ENCODE results near the gene AGPAT2.
"Not testable (repeated sequence)": the region's sequence is repeated elsewhere in the genome, so short reads cannot be mapped to it uniquely, and the experiment has no call there.

The AGPAT2 gene

GRCh38 chr9:136713550-136713949 lies 26.3 kb upstream of the AGPAT2 start:
- Histone ChIP-seq H3K4me1 (ENCODE audit: insufficient read depth, low read length) (no peaks in the 10 kb centered on the region; the same call in 1 of the 2 replicates), H3K36me3 (ENCODE audit: insufficient read depth, low read length) (no peaks in the 10 kb centered on the region), H3K9me3 (ENCODE audit: control insufficient read depth, insufficient read depth, low read length) (no peaks in the 10 kb centered on the region), H3K9ac (ENCODE audit: low read depth, low read length) (no peak overlapping the region)

GRCh38 chr9:136712690-136713544 lies 25.7 kb upstream of the AGPAT2 start:
- H3K36me3 ChIP-seq (ENCODE audit: insufficient read depth, low read length): no peaks in the 10 kb centered on the region
- H3K9me3 ChIP-seq (ENCODE audit: control insufficient read depth, insufficient read depth, low read length): no peaks in the 10 kb centered on the region
- no peaks in the 10 kb centered on the region; the same call in 1 of the 2 replicates for H3K4me1 ChIP-seq (ENCODE audit: insufficient read depth, low read length)
- peak overlapping the region; percentile 67 for H3K9ac ChIP-seq (ENCODE audit: low read depth, low read length)

GRCh38 chr9:136711751-136712689 lies 24.8 kb upstream of the AGPAT2 start, which contains the start of gene DIPK1B:
DIPK1B (plus strand) TSS chr9:136712572; CDS start chr9:136712666, 94 bp downstream.
- Histone ChIP-seq H3K36me3 (ENCODE audit: insufficient read depth, low read length) (no peaks in the 10 kb centered on the region), H3K9me3 (ENCODE audit: control insufficient read depth, insufficient read depth, low read length) (no peaks in the 10 kb centered on the region), H3K9ac (ENCODE audit: low read depth, low read length) (peak within 1 kb of the TSS; percentile 74), H3K4me1 (ENCODE audit: insufficient read depth, low read length) (no peaks in the 10 kb centered on the region; the same call in 1 of the 2 replicates)

- H3K4me1 ChIP-seq (ENCODE audit: insufficient read depth, low read length): not testable (repeated sequence)
These were observed 24.0 kb upstream of the AGPAT2 start for GRCh38 chr9:136711219-136711648.

GRCh38 chr9:136710543-136710942 lies 23.3 kb upstream of the AGPAT2 start:
- H3K4me1 ChIP-seq (ENCODE audit: insufficient read depth, low read length): no peaks in the 10 kb centered on the region; the same call in 1 of the 2 replicates
- H3K9ac ChIP-seq (ENCODE audit: low read depth, low read length): no peak overlapping the region
- no peaks in the 10 kb centered on the region for H3K9me3 ChIP-seq (ENCODE audit: control insufficient read depth, insufficient read depth, low read length)
- H3K36me3 ChIP-seq (ENCODE audit: insufficient read depth, low read length): no peaks in the 10 kb centered on the region

More at GRCh38 chr9:136711219-136711648, 24.0 kb upstream of the AGPAT2 start:
- H3K36me3 ChIP-seq (ENCODE audit: insufficient read depth, low read length); H3K9me3 ChIP-seq (ENCODE audit: control insufficient read depth, insufficient read depth, low read length): not testable (repeated sequence)
- peak overlapping the region; percentile 74; the same call in 1 of the 2 replicates for H3K9ac ChIP-seq (ENCODE audit: low read depth, low read length)

- Histone ChIP-seq H3K9me3 (ENCODE audit: control insufficient read depth, insufficient read depth, low read length) (no peaks in the 10 kb centered on the region), H3K9ac (ENCODE audit: low read depth, low read length) (no peak overlapping the region), H3K36me3 (ENCODE audit: insufficient read depth, low read length) (no peaks in the 10 kb centered on the region), H3K4me1 (ENCODE audit: insufficient read depth, low read length) (no peaks in the 10 kb centered on the region; the same call in 1 of the 2 replicates)
These were observed 22.3 kb upstream of the AGPAT2 start for GRCh38 chr9:136709454-136710109.

- no peak overlapping the region for H3K9ac ChIP-seq (ENCODE audit: low read depth, low read length)
- H3K36me3 ChIP-seq (ENCODE audit: insufficient read depth, low read length): no peaks in the 10 kb centered on the region
- no peaks in the 10 kb centered on the region for H3K9me3 ChIP-seq (ENCODE audit: control insufficient read depth, insufficient read depth, low read length)
- no peaks in the 10 kb centered on the region for H3K4me1 ChIP-seq (ENCODE audit: insufficient read depth, low read length)
These were observed 20.7 kb upstream of the AGPAT2 start for GRCh38 chr9:136707849-136708517.

GRCh38 chr9:136707011-136707410 lies 19.8 kb upstream of the AGPAT2 start:
- Histone ChIP-seq H3K36me3 (ENCODE audit: insufficient read depth, low read length) (no peaks in the 10 kb centered on the region), H3K4me1 (ENCODE audit: insufficient read depth, low read length) (no peaks in the 10 kb centered on the region), H3K9me3 (ENCODE audit: control insufficient read depth, insufficient read depth, low read length) (no peaks in the 10 kb centered on the region), H3K9ac (ENCODE audit: low read depth, low read length) (no peak overlapping the region)

- Histone ChIP-seq H3K9me3 (ENCODE audit: control insufficient read depth, insufficient read depth, low read length) (no peaks in the 10 kb centered on the region), H3K9ac (ENCODE audit: low read depth, low read length) (no peak overlapping the region), H3K36me3 (ENCODE audit: insufficient read depth, low read length) (no peaks in the 10 kb centered on the region), H3K4me1 (ENCODE audit: insufficient read depth, low read length) (peaks cover 6% of the 10 kb centered on the region; the same call in 1 of the 2 replicates)
These were observed 18.3 kb upstream of the AGPAT2 start for GRCh38 chr9:136705564-136705963.

- H3K9me3 ChIP-seq (ENCODE audit: control insufficient read depth, insufficient read depth, low read length); H3K9ac ChIP-seq (ENCODE audit: low read depth, low read length); H3K36me3 ChIP-seq (ENCODE audit: insufficient read depth, low read length); H3K4me1 ChIP-seq (ENCODE audit: insufficient read depth, low read length): not testable (repeated sequence)
These were observed 17.5 kb upstream of the AGPAT2 start for GRCh38 chr9:136704741-136705140.

GRCh38 chr9:136703276-136703860 lies 16.1 kb upstream of the AGPAT2 start:
- Histone ChIP-seq H3K9ac (ENCODE audit: low read depth, low read length) (no peak overlapping the region), H3K9me3 (ENCODE audit: control insufficient read depth, insufficient read depth, low read length) (no peaks in the 10 kb centered on the region), H3K36me3 (ENCODE audit: insufficient read depth, low read length) (no peaks in the 10 kb centered on the region), H3K4me1 (ENCODE audit: insufficient read depth, low read length) (peaks cover 6% of the 10 kb centered on the region; the same call in 1 of the 2 replicates)

GRCh38 chr9:136701668-136702053 lies 14.4 kb upstream of the AGPAT2 start:
- Histone ChIP-seq H3K4me1 (ENCODE audit: insufficient read depth, low read length) (peaks cover 6% of the 10 kb centered on the region; the same call in 1 of the 2 replicates), H3K9ac (ENCODE audit: low read depth, low read length) (peak overlapping the region; percentile 34; the same call in 1 of the 2 replicates), H3K9me3 (ENCODE audit: control insufficient read depth, insufficient read depth, low read length) (no peaks in the 10 kb centered on the region), H3K36me3 (ENCODE audit: insufficient read depth, low read length) (no peaks in the 10 kb centered on the region)

GRCh38 chr9:136700959-136701667 lies 13.9 kb upstream of the AGPAT2 start:
- Histone ChIP-seq H3K9ac (ENCODE audit: low read depth, low read length) (peak overlapping the region; percentile 34; the same call in 1 of the 2 replicates), H3K9me3 (ENCODE audit: control insufficient read depth, insufficient read depth, low read length) (no peaks in the 10 kb centered on the region), H3K4me1 (ENCODE audit: insufficient read depth, low read length) (peaks cover 6% of the 10 kb centered on the region; the same call in 1 of the 2 replicates), H3K36me3 (ENCODE audit: insufficient read depth, low read length) (no peaks in the 10 kb centered on the region)

Measured in ES-I3 (cell line).